Tibial artery (tissue), 4 donors: ENCODE data around the gene PPP1R8.
"Not testable (repeated sequence)": the region's sequence is repeated elsewhere in the genome, so short reads cannot be mapped to it uniquely, and the experiment has no call there.

Experiments
- DNase-seq, 2 donors: peaks; one replicate each; pipeline ENCODE4 v3.0.0-alpha.2; 2019
- H3K27ac ChIP-seq, 2 donors: fragments of 200-600 bp; sonication (generic) in 1 of 2; 1 replicate in 1 of 2; 2 replicates in 1 of 2; pipeline ENCODE4 v1.5.1; 2018 to 2019; ENCODE audit warnings: mild to moderate bottlenecking in 1 of 2
- H3K27me3 ChIP-seq, 2 donors: fragments of 200-600 bp; sonication (generic) in 1 of 2; one replicate each; pipeline versions ENCODE4 v1.5.1 to v1.6.0; 2016 to 2019
- H3K36me3 ChIP-seq, 3 donors: fragments of 200-600 bp; sonication (generic) in 2 of 3; one replicate each; pipeline ENCODE4 v1.5.1; 2016 to 2019; ENCODE audit warnings: mild to moderate bottlenecking in 2 of 3
- H3K4me1 ChIP-seq, 4 donors: fragments of 200-600 bp; sonication (generic) in 2 of 4; 1 replicate in 3 of 4; 2 replicates in 1 of 4; pipeline ENCODE4 v1.5.1; 2016 to 2019
- H3K4me3 ChIP-seq, 2 donors: fragments of 200-600 bp; sonication (generic) in 1 of 2; 1 replicate in 1 of 2; 2 replicates in 1 of 2; pipeline ENCODE4 v1.5.1; 2018 to 2019; ENCODE audit warnings: mild to moderate bottlenecking in 2 of 2
- H3K9me3 ChIP-seq, 3 donors: fragments of 200-600 bp; sonication (generic) in 1 of 3; one replicate each; pipeline ENCODE4 v1.5.1; 2016 to 2019
- intact Hi-C: fragments of 100-400 bp; cut with DNase I; formaldehyde crosslinking; loops from one replicate; pipeline ENCODE4 v1.15.0; 2023; ENCODE audit warnings: low total_unique reads
- TF ChIP-seq, protein P1 (sequence below), 2 experiments: fragments of 200-600 bp in 1 of 2; fragments of 450-650 bp in 1 of 2; IDR thresholded peaks; one replicate each; pipeline ENCODE4 v1.5.1; 2017 to 2019; ENCODE audit warnings: antibody characterized with exemption in 2 of 2, mild to moderate bottlenecking in 1 of 2, moderate library complexity in 1 of 2

Gene PPP1R8

DNA sequence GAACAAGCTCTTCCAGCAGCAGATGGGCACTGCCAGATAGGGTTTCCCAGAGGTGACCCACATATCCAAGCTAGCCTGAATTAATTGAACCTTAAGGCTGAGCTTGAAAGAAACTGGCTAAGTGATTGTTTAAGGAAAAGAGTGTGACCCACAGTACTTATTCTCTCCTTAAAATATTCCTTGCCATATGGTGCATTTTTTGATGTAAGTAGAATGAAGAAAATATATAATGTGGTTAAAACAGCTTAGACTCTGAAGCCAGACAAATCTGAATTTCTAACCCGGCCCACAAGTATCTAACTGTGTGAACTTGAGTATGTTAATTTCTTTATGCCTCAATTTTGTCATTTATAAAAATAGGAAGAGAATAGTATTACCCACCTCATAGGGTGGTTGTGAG lies 4.9 kb downstream of the PPP1R8 start:
- Histone ChIP-seq H3K4me1 (peaks cover 0 to 20% (median 13%) of the 10 kb centered on the region in 4 donors), H3K27ac (no peak overlapping the region), H3K9me3 (no peaks in the 10 kb centered on the region), H3K4me3 (no peak overlapping the region), H3K36me3 (peaks cover 14 to 48% (median 39%) of the 10 kb centered on the region in 3 donors), H3K27me3 (no peaks in the 10 kb centered on the region)
- DNase-seq = no peak
- TF ChIP-seq, protein P1, sequence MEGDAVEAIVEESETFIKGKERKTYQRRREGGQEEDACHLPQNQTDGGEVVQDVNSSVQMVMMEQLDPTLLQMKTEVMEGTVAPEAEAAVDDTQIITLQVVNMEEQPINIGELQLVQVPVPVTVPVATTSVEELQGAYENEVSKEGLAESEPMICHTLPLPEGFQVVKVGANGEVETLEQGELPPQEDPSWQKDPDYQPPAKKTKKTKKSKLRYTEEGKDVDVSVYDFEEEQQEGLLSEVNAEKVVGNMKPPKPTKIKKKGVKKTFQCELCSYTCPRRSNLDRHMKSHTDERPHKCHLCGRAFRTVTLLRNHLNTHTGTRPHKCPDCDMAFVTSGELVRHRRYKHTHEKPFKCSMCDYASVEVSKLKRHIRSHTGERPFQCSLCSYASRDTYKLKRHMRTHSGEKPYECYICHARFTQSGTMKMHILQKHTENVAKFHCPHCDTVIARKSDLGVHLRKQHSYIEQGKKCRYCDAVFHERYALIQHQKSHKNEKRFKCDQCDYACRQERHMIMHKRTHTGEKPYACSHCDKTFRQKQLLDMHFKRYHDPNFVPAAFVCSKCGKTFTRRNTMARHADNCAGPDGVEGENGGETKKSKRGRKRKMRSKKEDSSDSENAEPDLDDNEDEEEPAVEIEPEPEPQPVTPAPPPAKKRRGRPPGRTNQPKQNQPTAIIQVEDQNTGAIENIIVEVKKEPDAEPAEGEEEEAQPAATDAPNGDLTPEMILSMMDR (IDR thresholded peaks at IDR 0.05) = no peak
- intact Hi-C loops = no loop called here

DNA sequence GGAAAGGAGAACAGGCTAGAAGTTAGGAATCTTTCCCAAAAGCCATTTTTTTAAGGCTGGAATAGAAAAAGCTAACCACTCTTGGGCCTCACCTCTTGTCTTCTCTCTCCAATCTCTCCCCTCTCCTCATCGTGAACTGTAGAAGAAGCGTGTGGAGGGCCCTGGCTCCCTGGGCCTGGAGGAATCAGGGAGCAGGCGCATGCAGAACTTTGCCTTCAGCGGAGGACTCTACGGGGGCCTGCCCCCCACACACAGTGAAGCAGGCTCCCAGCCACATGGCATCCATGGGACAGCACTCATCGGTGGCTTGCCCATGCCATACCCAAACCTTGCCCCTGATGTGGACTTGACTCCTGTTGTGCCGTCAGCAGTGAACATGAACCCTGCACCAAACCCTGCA lies 19.4 kb downstream of the PPP1R8 start:
- no peak for DNase-seq
- intact Hi-C loops = no loop called here
- no peak overlapping the region for H3K4me3 ChIP-seq
- H3K27ac ChIP-seq = no peak overlapping the region
- H3K4me1 ChIP-seq = no peaks in the 10 kb centered on the region
- no peaks in the 10 kb centered on the region for H3K9me3 ChIP-seq
- TF ChIP-seq, protein P1 (IDR thresholded peaks at IDR 0.05) = no peak
- no peaks in the 10 kb centered on the region for H3K27me3 ChIP-seq
- H3K36me3 ChIP-seq = peaks cover 53 to 70% (median 63%) of the 10 kb centered on the region in 3 donors

DNA sequence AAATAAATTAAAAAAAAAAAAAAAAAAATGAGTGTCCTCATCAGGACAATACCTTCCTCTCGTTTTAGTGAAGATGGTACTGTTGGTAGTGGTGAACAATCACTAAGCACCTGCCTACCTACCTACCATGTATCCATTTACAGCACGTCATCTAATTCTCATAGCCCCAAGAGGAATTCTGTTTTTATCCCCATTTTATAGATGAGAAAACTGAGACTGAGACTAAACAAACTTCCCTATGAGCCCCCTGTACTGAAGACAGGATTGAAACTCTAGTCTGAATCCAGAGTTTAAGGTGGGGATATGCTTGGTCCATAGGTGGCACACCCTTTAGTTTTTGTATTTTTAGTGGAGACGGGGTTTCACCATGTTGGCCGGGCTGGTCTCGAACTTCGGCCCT lies 24.5 kb downstream of the PPP1R8 start:
- Histone ChIP-seq H3K9me3 (no peaks in the 10 kb centered on the region), H3K36me3 (peaks cover 4 to 20% (median 16%) of the 10 kb centered on the region in 3 donors), H3K4me3 (no peak overlapping the region), H3K27ac (no peak overlapping the region), H3K4me1 (peaks cover 0 to 3% (median 0%) of the 10 kb centered on the region in 4 donors), H3K27me3 (no peaks in the 10 kb centered on the region)
- DNase-seq = no peak
- TF ChIP-seq, protein P1 (IDR thresholded peaks at IDR 0.05) = no peak
- intact Hi-C loops = no loop called here

DNA sequence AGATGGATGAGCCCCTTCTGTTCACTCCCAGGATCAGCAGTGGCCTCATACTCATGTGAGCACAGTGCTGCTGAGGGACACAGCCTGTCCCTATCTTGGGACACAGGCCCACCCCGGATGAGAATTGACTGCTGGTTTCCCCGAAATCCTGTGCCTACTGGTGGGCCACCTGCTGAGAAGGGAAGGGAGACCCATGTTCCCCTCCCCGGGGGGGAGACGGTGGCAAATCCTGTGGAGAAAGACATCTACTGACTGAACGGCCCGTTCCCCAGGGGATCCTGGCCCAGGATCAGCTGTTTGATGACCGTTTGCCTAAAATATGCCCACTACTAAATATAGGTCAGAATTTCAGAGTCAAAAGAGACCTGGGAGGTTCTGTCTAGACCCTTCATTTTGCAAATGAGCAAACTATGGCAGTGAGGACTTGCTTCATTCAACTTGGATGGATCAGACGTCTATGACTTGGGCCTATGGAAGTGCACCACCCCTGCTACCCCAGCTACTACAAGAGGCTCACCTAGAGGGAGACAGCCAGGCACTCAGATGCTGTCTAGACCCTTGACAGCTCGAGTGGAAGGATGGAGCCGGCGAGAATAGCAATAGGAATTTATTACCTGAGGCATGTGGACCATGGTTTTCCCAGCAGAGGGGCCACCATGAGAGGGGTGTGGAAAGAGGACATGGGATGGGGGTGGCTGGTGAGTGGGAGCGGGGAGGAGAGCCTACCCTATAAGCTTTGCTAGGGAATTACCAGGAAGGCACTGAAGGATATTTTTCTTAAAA lies 26.2 kb downstream of the PPP1R8 start:
- Histone ChIP-seq H3K36me3 (peaks cover 0 to 3% (median 3%) of the 10 kb centered on the region in 3 donors), H3K27ac (no peak overlapping the region), H3K4me1 (peaks cover 0 to 3% (median 0%) of the 10 kb centered on the region in 4 donors), H3K4me3 (no peak overlapping the region), H3K9me3 (no peaks in the 10 kb centered on the region), H3K27me3 (no peaks in the 10 kb centered on the region)
- peak in 1 of 2 donors; percentile 60 for DNase-seq
- TF ChIP-seq, protein P1 (IDR thresholded peaks at IDR 0.05) = no peak
- intact Hi-C loops = no loop called here

DNA sequence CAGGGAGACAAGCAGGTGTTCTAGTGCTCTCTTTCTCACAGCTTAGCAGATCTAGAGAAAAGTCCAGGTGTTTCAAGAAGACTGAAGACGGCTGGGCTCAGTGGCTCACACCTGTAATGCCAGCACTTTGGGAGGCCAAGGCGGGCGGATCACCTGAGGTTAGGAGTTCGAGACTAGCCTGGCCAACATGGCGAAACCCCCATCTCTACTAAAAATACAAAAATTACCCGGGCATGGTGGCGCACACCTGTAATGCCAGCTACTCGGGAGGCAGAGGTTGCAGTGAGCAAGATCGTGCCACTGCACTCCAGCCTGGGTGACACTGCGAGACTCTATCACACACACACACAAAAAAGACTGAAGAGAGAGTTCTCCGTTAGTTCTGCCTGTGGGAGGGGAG lies 27.0 kb downstream of the PPP1R8 start:
- DNase-seq, H3K27ac ChIP-seq, H3K9me3 ChIP-seq, H3K36me3 ChIP-seq, H3K27me3 ChIP-seq, intact Hi-C loops, H3K4me3 ChIP-seq, H3K4me1 ChIP-seq: not testable (repeated sequence)

DNA sequence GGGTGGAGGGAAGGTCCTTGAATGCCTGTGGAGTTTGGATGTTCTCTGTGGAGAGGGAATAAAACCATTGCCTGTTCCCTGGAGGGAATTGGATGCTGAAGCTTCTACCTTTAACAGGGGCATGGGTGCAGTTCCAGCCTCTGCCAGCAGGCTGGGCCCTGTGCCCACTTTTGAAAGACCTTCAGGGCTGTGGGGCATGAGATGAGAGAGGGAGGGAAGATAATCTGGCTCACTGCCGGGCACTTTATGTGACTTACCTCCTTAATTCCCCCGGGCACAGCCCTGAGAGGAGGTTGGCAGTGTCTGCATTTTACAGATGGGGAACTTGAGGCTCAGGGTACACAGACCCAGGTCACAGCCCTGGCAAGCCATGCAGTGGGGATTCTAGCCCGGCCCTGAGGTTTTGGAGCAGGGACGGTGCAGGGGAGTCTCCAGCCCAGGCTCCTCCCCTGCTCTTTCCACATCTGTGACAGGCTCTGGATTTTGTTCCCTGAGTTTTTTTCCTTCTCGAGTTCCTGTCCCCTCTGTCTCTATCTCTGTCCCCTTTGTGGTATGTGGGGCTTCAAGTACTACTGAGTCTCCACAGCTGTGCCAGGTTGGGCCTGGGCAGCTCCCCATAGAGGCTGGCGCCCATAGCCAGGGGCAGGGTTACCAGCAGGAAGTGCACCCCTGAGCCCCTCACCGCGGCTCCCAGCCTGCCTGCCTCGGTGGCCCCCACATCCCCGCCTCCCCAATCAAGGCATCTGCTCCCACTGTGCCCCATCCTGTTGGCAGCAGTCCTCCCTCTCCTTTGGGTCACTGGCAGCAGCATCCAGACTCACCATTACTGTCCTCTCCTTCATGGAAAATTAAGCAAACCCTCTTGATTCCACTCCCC lies 27.7 kb downstream of the PPP1R8 start:
- intact Hi-C loops = no loop called here
- Histone ChIP-seq H3K36me3 (no peaks in the 10 kb centered on the region), H3K27ac (no peak overlapping the region)

More for the DNA sequence above, 27.7 kb downstream of the PPP1R8 start:
- DNase-seq = peak; percentile 87 to 88
- TF ChIP-seq, protein P1 (IDR thresholded peaks at IDR 0.05) = peak; percentile 89 to 91
- no peaks in the 10 kb centered on the region for H3K27me3 ChIP-seq
- peaks cover 0 to 3% (median 0%) of the 10 kb centered on the region in 4 donors for H3K4me1 ChIP-seq
- H3K4me3 ChIP-seq = no peak overlapping the region
- H3K9me3 ChIP-seq = no peaks in the 10 kb centered on the region
